NCI-H69 (cell line): ENCODE results near the gene MXD4.
"Not testable (repeated sequence)": the region's sequence is repeated elsewhere in the genome, so short reads cannot be mapped to it uniquely, and the experiment has no call there.

Source experiments
- DNase-seq: peaks from one replicate; lab custom pipeline; 2025; lab: John Stamatoyannopoulos, UW

The MXD4 gene

DNA sequence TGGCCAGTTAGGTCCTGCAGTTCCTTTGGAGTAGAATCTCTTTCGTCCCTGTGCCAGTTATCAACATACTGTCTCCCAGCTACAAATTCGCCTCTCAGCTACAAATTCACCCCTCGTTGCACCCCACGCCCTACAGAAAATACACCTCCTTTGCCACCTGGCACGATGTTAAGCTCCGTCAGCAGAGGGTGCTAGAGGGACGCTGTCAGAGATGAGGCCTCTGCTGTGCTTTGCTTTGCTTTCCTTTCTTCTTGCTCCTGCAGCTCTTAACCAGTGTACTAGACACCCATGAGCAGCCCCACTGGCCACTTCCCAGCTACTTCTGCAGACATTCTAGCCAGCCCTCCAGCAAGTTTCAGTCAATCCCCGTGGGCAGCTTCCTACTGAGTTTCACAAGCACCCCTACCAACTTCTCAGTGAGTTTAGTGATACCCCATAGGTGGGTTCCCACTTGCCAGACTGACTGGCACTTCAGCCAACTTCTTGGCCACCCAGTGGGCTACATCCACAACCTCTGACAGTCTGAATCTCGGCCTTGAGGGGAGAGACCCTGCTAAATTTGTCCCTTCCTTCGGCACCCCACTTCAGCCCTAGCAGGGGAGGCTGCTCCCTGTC is 41.8 kb downstream of the MXD4 start:
- peak; percentile 71 for DNase-seq

- peak; percentile 11 for DNase-seq
These were observed 42.6 kb downstream of the MXD4 start for GRCh38 chr4:2219233-2219760.

GRCh38 chr4:2218436-2218835 is 43.5 kb downstream of the MXD4 start:
- DNase-seq: no peak

DNA sequence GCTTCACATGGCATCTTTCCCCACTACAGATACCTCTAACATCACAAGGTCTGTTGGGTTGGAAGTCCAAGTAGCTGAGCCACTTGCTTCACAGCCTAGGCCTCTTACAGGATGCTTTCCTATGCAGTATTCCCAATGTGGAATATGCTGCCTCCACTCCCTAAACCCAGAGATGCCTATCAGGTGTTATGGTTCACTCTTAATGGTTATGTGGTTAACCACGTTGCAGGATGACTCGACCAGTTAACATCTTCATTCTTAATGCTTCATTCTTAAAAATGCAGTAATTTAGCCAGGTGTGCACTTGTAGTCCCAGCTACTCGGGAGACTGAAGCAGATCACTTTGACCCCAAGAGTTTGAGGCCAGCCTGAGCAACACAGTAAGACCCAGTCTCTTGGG is 44.2 kb downstream of the MXD4 start:
- no peak for DNase-seq

- no peak for DNase-seq
These were observed 49.1 kb downstream of the MXD4 start for GRCh38 chr4:2212831-2213230.

DNA sequence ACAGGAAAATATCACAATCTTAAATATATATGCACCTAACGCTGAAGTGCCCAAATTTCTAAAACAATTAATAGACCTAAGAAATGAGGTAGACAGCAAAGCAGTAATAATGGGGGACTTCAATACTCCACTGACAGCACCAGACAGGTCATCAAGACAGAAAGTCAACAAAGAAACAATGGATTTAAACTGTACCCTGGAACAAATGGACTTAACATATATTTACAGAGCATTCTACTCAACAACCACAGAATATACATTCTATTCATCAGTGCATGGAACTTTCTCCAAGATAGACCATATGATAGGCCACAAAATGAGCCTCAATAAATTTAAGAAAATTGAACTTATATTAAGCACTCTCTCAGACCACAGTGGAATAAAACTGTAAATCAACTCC is 59.1 kb downstream of the MXD4 start:
- DNase-seq: not testable (repeated sequence)
